Neural cell (in vitro differentiated cells): ENCODE results near the gene USP17L27. TPM values are rescaled to one million over a fixed set of nuclear protein-coding genes. Genes with fewer than 3 reads are reported as not detected.
"Not testable (repeated sequence)": the region's sequence is repeated elsewhere in the genome, so short reads cannot be mapped to it uniquely, and the experiment has no call there.

Source experiments
- H2AFZ ChIP-seq: fragments of 200-600, 300-800 bp; sonication (generic), shearing (Covaris generic); 2 replicates; pipeline ENCODE4 v1.6.0; 2014; ENCODE audit warnings: low read depth, mild to moderate bottlenecking, antibody characterized with exemption, low read length, moderate library complexity
- H3F3A ChIP-seq: fragments of 200-600 bp; shearing (Covaris generic); 2 replicates; pipeline ENCODE4 v1.6.1; 2016; ENCODE audit warnings: mild to moderate bottlenecking, moderate library complexity, mixed read lengths, antibody characterized with exemption, low read length; ENCODE audit not compliant: insufficient read depth, poor library complexity, severe bottlenecking
- H3K27ac ChIP-seq: fragments of 200-600, 300-800 bp; sonication (generic), shearing (Covaris generic); 2 replicates; pipeline ENCODE4 v1.5.1; 2014; ENCODE audit warnings: mild to moderate bottlenecking, low read length, moderate library complexity
- H3K27me3 ChIP-seq: fragments of 300-800, 200-600 bp; sonication (generic), shearing (Covaris generic); 2 replicates; pipeline ENCODE4 v1.6.0; 2014; ENCODE audit warnings: mild to moderate bottlenecking, low read depth, low read length, moderate library complexity; ENCODE audit not compliant: insufficient read depth
- H3K36me3 ChIP-seq: fragments of 300-800, 200-600 bp; sonication (generic), shearing (Covaris generic); 2 replicates; pipeline ENCODE4 v1.5.1; 2014; ENCODE audit warnings: mild to moderate bottlenecking, antibody characterized with exemption, low read length, moderate library complexity; ENCODE audit not compliant: insufficient read depth
- H3K4me2 ChIP-seq: fragments of 300-800, 200-600 bp; sonication (generic), shearing (Covaris generic); 2 replicates; pipeline ENCODE4 v1.6.0; 2014; ENCODE audit warnings: mild to moderate bottlenecking, low read length
- H3K4me3 ChIP-seq: fragments of 300-800, 200-600 bp; sonication (generic), shearing (Covaris generic); 2 replicates; pipeline ENCODE4 v1.5.1; 2014; ENCODE audit warnings: mild to moderate bottlenecking, low read length, moderate library complexity
- H3K79me2 ChIP-seq: fragments of 200-600 bp; shearing (Covaris generic); replicated peaks from 2 replicates; pipeline ENCODE4 v1.6.0; 2014; ENCODE audit warnings: mild to moderate bottlenecking, low read length, moderate library complexity; ENCODE audit not compliant: insufficient read depth
- H3K9ac ChIP-seq: fragments of 300-800, 200-600 bp; sonication (generic), shearing (Covaris generic); 2 replicates; pipeline ENCODE4 v1.6.1; 2016; ENCODE audit warnings: mild to moderate bottlenecking, low read length, mixed read lengths
- H3K9me2 ChIP-seq: fragments of 200-600 bp; shearing (Covaris generic); 2 replicates; pipeline ENCODE4 v1.6.1; 2016; ENCODE audit warnings: mild to moderate bottlenecking, low read length, mixed read lengths; ENCODE audit not compliant: insufficient read depth
- H3K9me3 ChIP-seq: fragments of 200-600, 300-800 bp; sonication (generic), shearing (Covaris generic); 2 replicates; pipeline ENCODE4 v1.6.1; 2016; ENCODE audit warnings: mild to moderate bottlenecking, mixed run types, low read length, moderate library complexity, mixed read lengths
- H4K20me1 ChIP-seq: fragments of 200-600 bp; shearing (Covaris generic); 2 replicates; pipeline ENCODE4 v1.6.1; 2016; ENCODE audit warnings: mild to moderate bottlenecking, mixed run types; ENCODE audit not compliant: insufficient read depth
- MXI1 ChIP-seq: fragments of 450-650 bp; conservative IDR thresholded peaks from 2 replicates; pipeline ENCODE4 v1.6.1; 2014; ENCODE audit warnings: antibody characterized with exemption, mild to moderate bottlenecking; ENCODE audit not compliant: poor library complexity, severe bottlenecking
- polyA plus RNA-seq: library from polyadenylated mRNA; depleted of rRNA; stranded (reverse); fragments of >200 nt; gene quantifications from 2 replicates; pipeline ENCODE4 v1.2.3, GENCODE V29; 2014
- TF ChIP-seq, protein P1 (sequence below): IDR thresholded peaks from 2 replicates; pipeline ENCODE4 v1.6.1; 2012; ENCODE audit warnings: borderline replicate concordance

USP17L27 gene
- polyA plus RNA-seq, 1 donor from 2014 or later = not detected

DNA sequence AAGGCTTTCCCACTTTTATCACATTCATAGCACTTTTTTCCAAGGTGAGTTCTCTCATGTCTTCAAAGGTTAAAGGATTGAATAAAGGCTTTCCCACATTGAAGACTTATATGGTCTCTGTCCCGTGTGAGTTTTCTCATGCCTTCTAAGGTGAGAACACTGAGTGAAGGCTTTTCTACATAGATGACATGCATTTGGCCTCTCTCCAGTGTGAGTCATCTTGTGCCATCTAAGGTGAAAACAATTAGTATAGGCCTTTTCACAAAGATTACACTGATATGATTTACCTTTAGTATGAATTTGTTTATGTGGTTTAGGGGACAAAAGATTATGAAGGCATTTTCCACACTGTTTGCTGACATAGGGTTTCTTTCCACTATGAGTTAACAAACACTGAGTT is 40.2 kb downstream of the USP17L27 start (continued):
- TF ChIP-seq, protein P1, sequence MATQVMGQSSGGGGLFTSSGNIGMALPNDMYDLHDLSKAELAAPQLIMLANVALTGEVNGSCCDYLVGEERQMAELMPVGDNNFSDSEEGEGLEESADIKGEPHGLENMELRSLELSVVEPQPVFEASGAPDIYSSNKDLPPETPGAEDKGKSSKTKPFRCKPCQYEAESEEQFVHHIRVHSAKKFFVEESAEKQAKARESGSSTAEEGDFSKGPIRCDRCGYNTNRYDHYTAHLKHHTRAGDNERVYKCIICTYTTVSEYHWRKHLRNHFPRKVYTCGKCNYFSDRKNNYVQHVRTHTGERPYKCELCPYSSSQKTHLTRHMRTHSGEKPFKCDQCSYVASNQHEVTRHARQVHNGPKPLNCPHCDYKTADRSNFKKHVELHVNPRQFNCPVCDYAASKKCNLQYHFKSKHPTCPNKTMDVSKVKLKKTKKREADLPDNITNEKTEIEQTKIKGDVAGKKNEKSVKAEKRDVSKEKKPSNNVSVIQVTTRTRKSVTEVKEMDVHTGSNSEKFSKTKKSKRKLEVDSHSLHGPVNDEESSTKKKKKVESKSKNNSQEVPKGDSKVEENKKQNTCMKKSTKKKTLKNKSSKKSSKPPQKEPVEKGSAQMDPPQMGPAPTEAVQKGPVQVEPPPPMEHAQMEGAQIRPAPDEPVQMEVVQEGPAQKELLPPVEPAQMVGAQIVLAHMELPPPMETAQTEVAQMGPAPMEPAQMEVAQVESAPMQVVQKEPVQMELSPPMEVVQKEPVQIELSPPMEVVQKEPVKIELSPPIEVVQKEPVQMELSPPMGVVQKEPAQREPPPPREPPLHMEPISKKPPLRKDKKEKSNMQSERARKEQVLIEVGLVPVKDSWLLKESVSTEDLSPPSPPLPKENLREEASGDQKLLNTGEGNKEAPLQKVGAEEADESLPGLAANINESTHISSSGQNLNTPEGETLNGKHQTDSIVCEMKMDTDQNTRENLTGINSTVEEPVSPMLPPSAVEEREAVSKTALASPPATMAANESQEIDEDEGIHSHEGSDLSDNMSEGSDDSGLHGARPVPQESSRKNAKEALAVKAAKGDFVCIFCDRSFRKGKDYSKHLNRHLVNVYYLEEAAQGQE = no peak
- no peak for TF ChIP-seq MXI1

DNA sequence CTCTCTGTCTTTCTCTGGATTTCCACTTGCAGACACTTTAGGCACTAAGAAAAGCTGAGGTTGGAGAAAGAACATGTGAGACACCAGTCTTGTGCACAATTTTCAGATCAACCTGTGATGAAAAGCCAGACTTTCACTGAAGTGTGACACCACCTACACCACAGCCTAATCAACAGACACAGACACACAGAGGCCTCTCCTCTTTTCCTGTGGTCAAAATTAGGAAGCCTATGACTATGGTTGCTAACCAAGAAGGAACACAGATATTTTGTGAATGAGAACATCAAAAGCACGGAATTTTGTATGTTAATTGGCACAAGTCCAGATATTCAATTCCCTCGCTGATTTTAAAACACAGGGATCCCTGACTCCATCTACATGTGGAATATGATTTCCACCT is 45.1 kb downstream of the USP17L27 start:
- not testable (repeated sequence) for H3K27me3 ChIP-seq, H3K9ac ChIP-seq, H3K4me2 ChIP-seq, H3K36me3 ChIP-seq, H3F3A ChIP-seq, H3K27ac ChIP-seq, H4K20me1 ChIP-seq, H3K9me3 ChIP-seq, H3K4me3 ChIP-seq, H2AFZ ChIP-seq, H3K9me2 ChIP-seq, H3K79me2 ChIP-seq

Other genes starting within 250 kb of the USP17L27 start
- gene FAM90A26, start 173.7 kb upstream of the USP17L27 start, polyA plus RNA-seq = not detected in 2 replicates
- gene USP17L10, start 133.5 kb upstream of the USP17L27 start, polyA plus RNA-seq = not detected in 2 replicates
- not detected in 2 replicates for gene USP17L11, start 128.7 kb upstream of the USP17L27 start, polyA plus RNA-seq
- gene USP17L12, start 124.0 kb upstream of the USP17L27 start, polyA plus RNA-seq = not detected in 2 replicates
- gene USP17L13, start 119.3 kb upstream of the USP17L27 start, polyA plus RNA-seq = not detected in 2 replicates
- not detected in 2 replicates for gene USP17L15, start 109.8 kb upstream of the USP17L27 start, polyA plus RNA-seq
- not detected in 2 replicates for gene USP17L17, start 100.3 kb upstream of the USP17L27 start, polyA plus RNA-seq
- not detected in 2 replicates for gene USP17L18, start 95.5 kb upstream of the USP17L27 start, polyA plus RNA-seq
- not detected in 2 replicates for gene USP17L19, start 90.8 kb upstream of the USP17L27 start, polyA plus RNA-seq
- not detected in 2 replicates for gene USP17L20, start 86.0 kb upstream of the USP17L27 start, polyA plus RNA-seq
- not detected in 2 replicates for gene USP17L21, start 81.3 kb upstream of the USP17L27 start, polyA plus RNA-seq
- not detected in 2 replicates for gene USP17L22, start 76.5 kb upstream of the USP17L27 start, polyA plus RNA-seq
- gene USP17L24, start 19.0 kb upstream of the USP17L27 start, polyA plus RNA-seq = not detected in 2 replicates
- not detected in 2 replicates for gene USP17L25, start 14.2 kb upstream of the USP17L27 start, polyA plus RNA-seq
- not detected in 2 replicates for gene USP17L26, start 9.5 kb upstream of the USP17L27 start, polyA plus RNA-seq
- gene USP17L5, start 4.7 kb upstream of the USP17L27 start, polyA plus RNA-seq = not detected in 2 replicates
- gene USP17L28, start 4.7 kb downstream of the USP17L27 start, polyA plus RNA-seq = not detected in 2 replicates
- gene USP17L29, start 9.5 kb downstream of the USP17L27 start, polyA plus RNA-seq = not detected in 2 replicates
- not detected in 2 replicates for gene USP17L30, start 19.0 kb downstream of the USP17L27 start, polyA plus RNA-seq
- not detected in 2 replicates for gene DEFB131A, start 100.3 kb downstream of the USP17L27 start, polyA plus RNA-seq